Adrenal gland (tissue), 5 donors: ENCODE results near the gene RPL3.

Source experiments
- CTCF ChIP-seq, 6 experiments: fragments of 450-650 bp in 4 of 6; fragments of 200-600 bp in 2 of 6; sonication (generic) in 1 of 6; IDR thresholded peaks; 1 replicate in 5 of 6; 2 replicates in 1 of 6; pipeline versions ENCODE4 v1.5.1 to v1.8.0; 2016 to 2021; ENCODE audit warnings: antibody characterized with exemption in 6 of 6, mild to moderate bottlenecking in 2 of 6, moderate library complexity in 1 of 6
- POLR2A ChIP-seq, 2 donors: fragments of 450-650 bp; IDR thresholded peaks; one replicate each; pipeline ENCODE4 v1.6.1; 2017; ENCODE audit warnings: antibody characterized with exemption in 2 of 2, mild to moderate bottlenecking in 2 of 2, moderate library complexity in 1 of 2
- donor health status: DM: no; HTN: no; CAD: no.

- no peak for TF ChIP-seq CTCF (IDR thresholded peaks at IDR 0.05)
- TF ChIP-seq POLR2A (IDR thresholded peaks at IDR 0.05): no peak
Observed at GRCh38 chr22:39291523-39291922, 27.9 kb downstream of the RPL3 start.
